ENCODE measurements around the gene ADAMTS9.

DNA sequence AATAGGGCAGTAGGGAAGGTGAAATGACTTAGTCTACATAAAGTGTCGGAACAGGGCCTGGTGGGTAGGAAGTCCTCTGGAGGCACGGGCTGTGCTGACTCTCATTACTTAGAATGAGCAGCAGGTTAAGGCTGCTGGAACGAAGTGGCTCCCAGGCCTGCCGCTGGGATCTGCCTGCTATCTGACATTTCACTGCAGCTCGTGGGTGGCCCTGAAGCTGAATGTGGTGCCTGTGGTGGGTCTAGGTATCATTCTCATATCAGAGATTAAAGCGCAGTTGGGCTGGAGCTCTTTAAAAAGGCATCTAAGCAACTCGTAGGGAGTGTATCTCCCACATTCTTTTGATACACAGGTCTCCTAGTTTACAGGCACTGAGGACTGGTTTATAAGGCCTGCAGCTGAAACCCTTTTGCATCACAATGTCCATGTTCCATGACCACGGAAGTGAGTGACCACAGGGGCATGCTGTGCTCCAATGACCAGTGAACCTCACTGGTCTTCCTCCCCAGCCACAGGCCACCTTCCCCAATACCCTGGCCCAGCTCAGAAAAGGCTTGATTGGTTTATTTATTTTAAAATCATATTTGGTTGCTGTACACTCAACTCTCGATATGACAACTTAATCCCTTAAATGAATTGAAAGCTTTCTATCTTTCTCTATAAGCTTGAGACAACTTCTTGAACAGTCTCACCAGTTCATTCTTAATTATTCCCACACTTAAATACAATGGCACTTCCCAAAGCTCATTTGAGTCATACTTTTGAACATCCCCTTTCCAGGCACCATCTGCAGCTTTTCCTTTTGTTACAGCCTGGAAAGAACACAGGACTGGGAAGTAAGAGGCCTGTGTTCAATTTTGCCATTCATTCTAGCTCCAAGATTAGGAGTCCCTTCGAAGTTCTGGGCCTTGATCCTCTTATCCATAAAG, 19.0 kb downstream of the ADAMTS9 start:
- TF ChIP-seq, protein P1, sequence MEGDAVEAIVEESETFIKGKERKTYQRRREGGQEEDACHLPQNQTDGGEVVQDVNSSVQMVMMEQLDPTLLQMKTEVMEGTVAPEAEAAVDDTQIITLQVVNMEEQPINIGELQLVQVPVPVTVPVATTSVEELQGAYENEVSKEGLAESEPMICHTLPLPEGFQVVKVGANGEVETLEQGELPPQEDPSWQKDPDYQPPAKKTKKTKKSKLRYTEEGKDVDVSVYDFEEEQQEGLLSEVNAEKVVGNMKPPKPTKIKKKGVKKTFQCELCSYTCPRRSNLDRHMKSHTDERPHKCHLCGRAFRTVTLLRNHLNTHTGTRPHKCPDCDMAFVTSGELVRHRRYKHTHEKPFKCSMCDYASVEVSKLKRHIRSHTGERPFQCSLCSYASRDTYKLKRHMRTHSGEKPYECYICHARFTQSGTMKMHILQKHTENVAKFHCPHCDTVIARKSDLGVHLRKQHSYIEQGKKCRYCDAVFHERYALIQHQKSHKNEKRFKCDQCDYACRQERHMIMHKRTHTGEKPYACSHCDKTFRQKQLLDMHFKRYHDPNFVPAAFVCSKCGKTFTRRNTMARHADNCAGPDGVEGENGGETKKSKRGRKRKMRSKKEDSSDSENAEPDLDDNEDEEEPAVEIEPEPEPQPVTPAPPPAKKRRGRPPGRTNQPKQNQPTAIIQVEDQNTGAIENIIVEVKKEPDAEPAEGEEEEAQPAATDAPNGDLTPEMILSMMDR (IDR thresholded peaks at IDR 0.05): no peak
- no peak for TF ChIP-seq POLR2A (IDR thresholded peaks at IDR 0.05)

Data from testis (tissue), 2 donors.